ENCODE results near the gene PLIN4.

PLIN4 gene

GRCh38 chr19:4503132-4503824 lies 15.0 kb downstream of the PLIN4 start:
- Histone ChIP-seq H3K27me3 (ENCODE audit: low read depth, low read length) (no peaks in the 10 kb centered on the region), H3K36me3 (ENCODE audit: control insufficient read depth in 1 of 2, insufficient read depth in 2 of 2, low read length in 2 of 2) (peaks cover 0 to 71% of the 10 kb centered on the region in 2 donors), H3K27ac (ENCODE audit: low read length) (no peak overlapping the region), H3K4me1 (ENCODE audit: control insufficient read depth in 1 of 2, insufficient read depth in 2 of 2, low read length in 2 of 2) (peaks cover 0 to 35% of the 10 kb centered on the region in 2 donors), H3K9me3 (ENCODE audit: control insufficient read depth in 1 of 2, low read length in 2 of 2) (no peaks in the 10 kb centered on the region), H3K4me3 (ENCODE audit: low read depth in 1 of 2, low read length in 2 of 2) (no peak overlapping the region)

GRCh38 chr19:4502282-4503131 lies 15.8 kb downstream of the PLIN4 start:
- H3K36me3 ChIP-seq (ENCODE audit: control insufficient read depth in 1 of 2, insufficient read depth in 2 of 2, low read length in 2 of 2), result peaks cover 0 to 79% of the 10 kb centered on the region in 2 donors
- no peaks in the 10 kb centered on the region for H3K9me3 ChIP-seq (ENCODE audit: control insufficient read depth in 1 of 2, low read length in 2 of 2)
- peaks cover 0 to 29% of the 10 kb centered on the region in 2 donors for H3K4me1 ChIP-seq (ENCODE audit: control insufficient read depth in 1 of 2, insufficient read depth in 2 of 2, low read length in 2 of 2)
- no peak overlapping the region for H3K4me3 ChIP-seq (ENCODE audit: low read depth in 1 of 2, low read length in 2 of 2)
- no peaks in the 10 kb centered on the region for H3K27me3 ChIP-seq (ENCODE audit: low read depth, low read length)
- H3K27ac ChIP-seq (ENCODE audit: low read length), result no peak overlapping the region

- Histone ChIP-seq H3K4me3 (ENCODE audit: low read depth in 1 of 2, low read length in 2 of 2) (no peak overlapping the region), H3K27ac (ENCODE audit: low read length) (no peak overlapping the region), H3K4me1 (ENCODE audit: control insufficient read depth in 1 of 2, insufficient read depth in 2 of 2, low read length in 2 of 2) (peaks cover 0 to 24% of the 10 kb centered on the region in 2 donors), H3K36me3 (ENCODE audit: control insufficient read depth in 1 of 2, insufficient read depth in 2 of 2, low read length in 2 of 2) (peaks cover 0 to 77% of the 10 kb centered on the region in 2 donors), H3K27me3 (ENCODE audit: low read depth, low read length) (no peaks in the 10 kb centered on the region), H3K9me3 (ENCODE audit: control insufficient read depth in 1 of 2, low read length in 2 of 2) (no peaks in the 10 kb centered on the region)
Measured at GRCh38 chr19:4501691-4502090, 16.6 kb downstream of the PLIN4 start.

- H3K4me3 ChIP-seq (ENCODE audit: low read depth in 1 of 2, low read length in 2 of 2), result no peak overlapping the region
- H3K27me3 ChIP-seq (ENCODE audit: low read depth, low read length), result no peaks in the 10 kb centered on the region
- H3K9me3 ChIP-seq (ENCODE audit: control insufficient read depth in 1 of 2, low read length in 2 of 2), result no peaks in the 10 kb centered on the region
- peaks cover 0 to 77% of the 10 kb centered on the region in 2 donors for H3K36me3 ChIP-seq (ENCODE audit: control insufficient read depth in 1 of 2, insufficient read depth in 2 of 2, low read length in 2 of 2)
- H3K4me1 ChIP-seq (ENCODE audit: control insufficient read depth in 1 of 2, insufficient read depth in 2 of 2, low read length in 2 of 2), result peaks cover 0 to 20% of the 10 kb centered on the region in 2 donors
- no peak overlapping the region for H3K27ac ChIP-seq (ENCODE audit: low read length)
Measured at GRCh38 chr19:4500841-4501591, 17.3 kb downstream of the PLIN4 start.

- Histone ChIP-seq H3K4me1 (ENCODE audit: control insufficient read depth in 1 of 2, insufficient read depth in 2 of 2, low read length in 2 of 2) (peaks cover 0 to 9% of the 10 kb centered on the region in 2 donors), H3K36me3 (ENCODE audit: control insufficient read depth in 1 of 2, insufficient read depth in 2 of 2, low read length in 2 of 2) (peaks cover 0 to 75% of the 10 kb centered on the region in 2 donors), H3K9me3 (ENCODE audit: control insufficient read depth in 1 of 2, low read length in 2 of 2) (no peaks in the 10 kb centered on the region), H3K27me3 (ENCODE audit: low read depth, low read length) (no peaks in the 10 kb centered on the region), H3K27ac (ENCODE audit: low read length) (no peak overlapping the region), H3K4me3 (ENCODE audit: low read depth in 1 of 2, low read length in 2 of 2) (no peak overlapping the region)
Measured at GRCh38 chr19:4499855-4500254, 18.4 kb downstream of the PLIN4 start.

GRCh38 chr19:4499318-4499717 lies 19.0 kb downstream of the PLIN4 start:
- peaks cover 0 to 75% of the 10 kb centered on the region in 2 donors for H3K36me3 ChIP-seq (ENCODE audit: control insufficient read depth in 1 of 2, insufficient read depth in 2 of 2, low read length in 2 of 2)

GRCh38 chr19:4498694-4499093 lies 19.6 kb downstream of the PLIN4 start:
- Histone ChIP-seq H3K27ac (ENCODE audit: low read length) (no peak overlapping the region), H3K9me3 (ENCODE audit: control insufficient read depth in 1 of 2, low read length in 2 of 2) (no peaks in the 10 kb centered on the region), H3K36me3 (ENCODE audit: control insufficient read depth in 1 of 2, insufficient read depth in 2 of 2, low read length in 2 of 2) (peaks cover 0 to 75% of the 10 kb centered on the region in 2 donors), H3K4me1 (ENCODE audit: control insufficient read depth in 1 of 2, insufficient read depth in 2 of 2, low read length in 2 of 2) (no peaks in the 10 kb centered on the region), H3K4me3 (ENCODE audit: low read depth in 1 of 2, low read length in 2 of 2) (no peak overlapping the region), H3K27me3 (ENCODE audit: low read depth, low read length) (no peaks in the 10 kb centered on the region)

More at GRCh38 chr19:4499318-4499717, 19.0 kb downstream of the PLIN4 start:
- Histone ChIP-seq H3K27ac (ENCODE audit: low read length) (no peak overlapping the region), H3K27me3 (ENCODE audit: low read depth, low read length) (no peaks in the 10 kb centered on the region), H3K4me1 (ENCODE audit: control insufficient read depth in 1 of 2, insufficient read depth in 2 of 2, low read length in 2 of 2) (peaks cover 0 to 3% of the 10 kb centered on the region in 2 donors), H3K9me3 (ENCODE audit: control insufficient read depth in 1 of 2, low read length in 2 of 2) (no peaks in the 10 kb centered on the region), H3K4me3 (ENCODE audit: low read depth in 1 of 2, low read length in 2 of 2) (no peak overlapping the region)

GRCh38 chr19:4497770-4498389 lies 20.4 kb downstream of the PLIN4 start:
- Histone ChIP-seq H3K27ac (ENCODE audit: low read length) (no peak overlapping the region), H3K4me3 (ENCODE audit: low read depth in 1 of 2, low read length in 2 of 2) (no peak overlapping the region), H3K36me3 (ENCODE audit: control insufficient read depth in 1 of 2, insufficient read depth in 2 of 2, low read length in 2 of 2) (peaks cover 0 to 74% of the 10 kb centered on the region in 2 donors), H3K4me1 (ENCODE audit: control insufficient read depth in 1 of 2, insufficient read depth in 2 of 2, low read length in 2 of 2) (no peaks in the 10 kb centered on the region), H3K9me3 (ENCODE audit: control insufficient read depth in 1 of 2, low read length in 2 of 2) (no peaks in the 10 kb centered on the region), H3K27me3 (ENCODE audit: low read depth, low read length) (no peaks in the 10 kb centered on the region)

GRCh38 chr19:4496304-4496703 lies 22.0 kb downstream of the PLIN4 start:
- Histone ChIP-seq H3K27me3 (ENCODE audit: low read depth, low read length) (no peaks in the 10 kb centered on the region), H3K27ac (ENCODE audit: low read length) (no peak overlapping the region), H3K9me3 (ENCODE audit: control insufficient read depth in 1 of 2, low read length in 2 of 2) (no peaks in the 10 kb centered on the region), H3K4me1 (ENCODE audit: control insufficient read depth in 1 of 2, insufficient read depth in 2 of 2, low read length in 2 of 2) (no peaks in the 10 kb centered on the region), H3K36me3 (ENCODE audit: control insufficient read depth in 1 of 2, insufficient read depth in 2 of 2, low read length in 2 of 2) (peaks cover 7 to 65% of the 10 kb centered on the region in 2 donors), H3K4me3 (ENCODE audit: low read depth in 1 of 2, low read length in 2 of 2) (no peak overlapping the region)

- Histone ChIP-seq H3K36me3 (ENCODE audit: control insufficient read depth in 1 of 2, insufficient read depth in 2 of 2, low read length in 2 of 2) (peaks cover 8 to 59% of the 10 kb centered on the region in 2 donors), H3K27ac (ENCODE audit: low read length) (no peak overlapping the region), H3K4me1 (ENCODE audit: control insufficient read depth in 1 of 2, insufficient read depth in 2 of 2, low read length in 2 of 2) (no peaks in the 10 kb centered on the region), H3K9me3 (ENCODE audit: control insufficient read depth in 1 of 2, low read length in 2 of 2) (no peaks in the 10 kb centered on the region), H3K27me3 (ENCODE audit: low read depth, low read length) (no peaks in the 10 kb centered on the region), H3K4me3 (ENCODE audit: low read depth in 1 of 2, low read length in 2 of 2) (no peak overlapping the region)
Measured at GRCh38 chr19:4495471-4495870, 22.8 kb downstream of the PLIN4 start.

- H3K4me3 ChIP-seq (ENCODE audit: low read depth in 1 of 2, low read length in 2 of 2), result no peak overlapping the region
- no peaks in the 10 kb centered on the region for H3K4me1 ChIP-seq (ENCODE audit: control insufficient read depth in 1 of 2, insufficient read depth in 2 of 2, low read length in 2 of 2)
- H3K9me3 ChIP-seq (ENCODE audit: control insufficient read depth in 1 of 2, low read length in 2 of 2), result no peaks in the 10 kb centered on the region
- peaks cover 12 to 67% of the 10 kb centered on the region in 2 donors for H3K36me3 ChIP-seq (ENCODE audit: control insufficient read depth in 1 of 2, insufficient read depth in 2 of 2, low read length in 2 of 2)
- H3K27me3 ChIP-seq (ENCODE audit: low read depth, low read length), result no peaks in the 10 kb centered on the region
- H3K27ac ChIP-seq (ENCODE audit: low read length), result no peak overlapping the region
Measured at GRCh38 chr19:4494691-4495064, 23.6 kb downstream of the PLIN4 start.

All from muscle layer of duodenum (tissue), 2 donors.